Heart right ventricle (tissue), 16 donors: ENCODE results near the gene ZBTB7A. TPM values are rescaled to one million over a fixed set of nuclear protein-coding genes. Genes with fewer than 3 reads are reported as not detected.
A peak's percentile ranks its signal among the peaks of the same experiment; 100 is the strongest.

Source experiments
- ATAC-seq, 8 donors: fragments of 200-7000 bp; cut with Tn5 transposase; one replicate each; pipeline ENCODE4 v1.9.1; 2020; ENCODE audit warnings: mild to moderate bottlenecking in 8 of 8, moderate library complexity in 8 of 8, moderate number of reproducible peaks in 1 of 8
- DNase-seq, 2 donors: peaks; one replicate each; pipeline ENCODE4 v3.0.0-alpha.2; 2020
- H3K27ac ChIP-seq, 10 donors: fragments of 200-600 bp; sonication (generic) in 2 of 10; one replicate each; pipeline versions ENCODE4 v1.5.0 to v1.8.0; 2020 to 2022; ENCODE audit warnings: mild to moderate bottlenecking in 3 of 10
- H3K27me3 ChIP-seq, 7 donors: fragments of 200-600 bp; one replicate each; pipeline ENCODE4 v1.8.0; 2021 to 2022; ENCODE audit warnings: mild to moderate bottlenecking in 2 of 7
- H3K36me3 ChIP-seq, 9 donors: fragments of 200-600 bp; sonication (generic) in 1 of 9; one replicate each; pipeline versions ENCODE4 v1.5.0 to v1.8.0; 2020 to 2022; ENCODE audit warnings: mild to moderate bottlenecking in 2 of 9
- H3K4me1 ChIP-seq, 9 donors: fragments of 200-600 bp; sonication (generic) in 1 of 9; one replicate each; pipeline versions ENCODE4 v1.5.0 to v1.8.0; 2020 to 2022; ENCODE audit warnings: mild to moderate bottlenecking in 4 of 9
- H3K4me3 ChIP-seq, 10 donors: fragments of 200-600 bp; sonication (generic) in 2 of 10; one replicate each; pipeline versions ENCODE4 v1.5.0 to v1.8.0; 2020 to 2022; ENCODE audit warnings: mild to moderate bottlenecking in 7 of 10, moderate library complexity in 2 of 10
- H3K9me3 ChIP-seq, 11 donors: fragments of 200-600 bp in 10 of 11; sonication (generic) in 2 of 11; one replicate each; pipeline versions ENCODE4 v1.5.0 to v1.8.0; 2013 to 2022; ENCODE audit warnings: mild to moderate bottlenecking in 2 of 11, control low read depth in 1 of 11, moderate library complexity in 1 of 11
- CTCF ChIP-seq, 9 donors: fragments of 200-600 bp; sonication (generic) in 2 of 9; IDR thresholded peaks; one replicate each; pipeline versions ENCODE4 v1.5.0 to v1.8.0; 2021 to 2022; ENCODE audit warnings: antibody characterized with exemption in 9 of 9, mild to moderate bottlenecking in 5 of 9, moderate library complexity in 1 of 9
- WGBS, 2 donors: extraction: QIAGEN DNeasy Blood & Tissue Kit; methylation state at CpG; one replicate each; pipeline ENCODE4 v1.1.7; 2013; ENCODE audit warnings: inconsistent platforms in 1 of 2; 5-methylcytosine and 5-hydroxymethylcytosine counted together
- intact Hi-C, 10 donors: fragments of 100-400 bp; cut with DNase I; formaldehyde crosslinking; loops; one replicate each; pipeline versions ENCODE4 v1.11.1 to v1.14.2; 2022
- polyA plus RNA-seq, 2 donors: library from polyadenylated mRNA; stranded (reverse); fragments of 200-250 nt; gene quantifications; one replicate each; pipeline ENCODE4 v1.2.3, GENCODE V29; 2013
- total RNA-seq, 10 donors: library from RNA; stranded (reverse); fragmentation: NEBNext Ultra II Directional in 3 of 10; extraction: Animal tissue kit (Norgen Biotek cat#: 25700) in 3 of 10; gene quantifications; one replicate each; pipeline versions ENCODE4 v1.2.1 to v1.2.4, GENCODE V29; 2021 to 2023
- donor health status: Arrhythmogenic right ventricular cardiomyopathy.
- donor health status: ischemic (EF 13 %, LVEDD 7.1; RV severe dilation, severe dysfunction).
- donor health status: healthy with polysubstance abuse.
- donor health status: DM: no; HTN: yes; CAD: no.
- donor health status: DM: no; HTN: no; CAD: no.
- donor health status: ischemic (EF 25% LVEDD 6.9; RV normal size, moderate dysfunction).
- donor health status: ischemic (EF 25% LVEDD 5.7; RV mildly dilated, moderate dysfunction).
- donor health status: healthy.
- donor health status: DM: yes; HTN: yes; CAD: no.
- donor health status: Ischemic cardiomyopathy.
- donor health status: ischemic (EF 35%, LVEDD 5.7; RV mildly dilated, moderate dysfunction).
- donor health status: nonischemic (EF 11% LVEDD 7.7; RV severe dilation, severe dysfunction).
- donor health status: DM: yes; HTN: yes; CAD: no.
- donor health status: PGD.
- donor health status: ischemic (EF 29% LVEDD 5.4; RV normal size, mild dysfunction).
- donor health status: nonischemic (EF 23%, LVEDD 6.1; RV moderate dilation, normal function).

ZBTB7A gene
- total and polyA plus RNA-seq, 12 donors = 9.6 to 40.5 (median 25.2) TPM

- no peak for TF ChIP-seq CTCF (IDR thresholded peaks at IDR 0.05)
- Histone ChIP-seq H3K4me1 (peaks cover 32 to 62% (median 54%) of the 10 kb centered on the region in 9 donors), H3K27me3 (no peaks in the 10 kb centered on the region), H3K27ac (no peak overlapping the region), H3K36me3 (peaks cover 0 to 71% (median 27%) of the 10 kb centered on the region in 9 donors), H3K4me3 (no peak overlapping the region), H3K9me3 (no peaks in the 10 kb centered on the region)
- intact Hi-C loops = loop anchor here in 1 of 10 donors (5.0 kb wide), 1 partner anchor 42 kb away; no protein-coding TSS in a partner anchor
- ATAC-seq (no peak), DNase-seq (no peak)
- 97% methylated on average over 78 to 91 of the region's 91 CpGs for WGBS, 2 donors
These were observed 12.1 kb downstream of the ZBTB7A start for GRCh38 chr19:4054441-4055208.

- H3K27me3 ChIP-seq = no peaks in the 10 kb centered on the region
- peaks cover 23 to 60% (median 50%) of the 10 kb centered on the region in 9 donors for H3K4me1 ChIP-seq
- WGBS, 2 donors = 91 to 92% methylated on average over 78 to 82 of the region's 82 CpGs
- no peak for TF ChIP-seq CTCF (IDR thresholded peaks at IDR 0.05)
- peak overlapping the region in 1 of 10 donors; percentile 82 for H3K27ac ChIP-seq
- peak overlapping the region in 1 of 10 donors; percentile 20 for H3K4me3 ChIP-seq
- H3K36me3 ChIP-seq = peaks cover 0 to 80% (median 27%) of the 10 kb centered on the region in 9 donors
- ATAC-seq = no peak
- intact Hi-C loops = no loop called here
- H3K9me3 ChIP-seq = no peaks in the 10 kb centered on the region
- DNase-seq = no peak
These were observed 13.0 kb downstream of the ZBTB7A start for GRCh38 chr19:4053423-4054324.

- peaks cover 0 to 86% (median 28%) of the 10 kb centered on the region in 9 donors for H3K36me3 ChIP-seq
- no peak for TF ChIP-seq CTCF (IDR thresholded peaks at IDR 0.05)
- no peaks in the 10 kb centered on the region for H3K27me3 ChIP-seq
- intact Hi-C loops = no loop called here
- 23 to 31% methylated on average over 13 of the region's 13 CpGs for WGBS, 2 donors
- peaks cover 17 to 59% (median 43%) of the 10 kb centered on the region in 9 donors for H3K4me1 ChIP-seq
- ATAC-seq (no peak), DNase-seq (no peak)
- H3K27ac ChIP-seq = peak overlapping the region in 9 of 10 donors; percentile 35 to 82 (median 71)
- H3K4me3 ChIP-seq = peak overlapping the region in 4 of 10 donors; percentile 1 to 20 (median 13)
- H3K9me3 ChIP-seq = no peaks in the 10 kb centered on the region
These were observed 13.7 kb downstream of the ZBTB7A start for GRCh38 chr19:4052993-4053422.
